B cell (primary cell): ENCODE data around the gene RCOR3. TPM values are rescaled to one million over a fixed set of nuclear protein-coding genes. Genes with fewer than 3 reads are reported as not detected.

Experiments used
- ATAC-seq: fragments of 200-7000 bp; cut with Tn5 transposase; one replicate; pipeline ENCODE4 v1.10.0; 2021; ENCODE audit warnings: low read depth, mild to moderate bottlenecking, moderate number of reproducible peaks, moderate library complexity
- CTCF ChIA-PET: fragments of 350-600 bp; sonication (Branson Sonifier 250); formaldehyde crosslinking; loops from one replicate; lab custom pipeline; 2021; ENCODE audit warnings: antibody characterized with exemption, inconsistent platforms; lab: Charles Lee
- POLR2A ChIA-PET: fragments of 350-600 bp; sonication (Branson Sonifier 250); formaldehyde crosslinking; loops from one replicate; lab custom pipeline; 2021; ENCODE audit warnings: antibody characterized with exemption; lab: Charles Lee
- DNase-seq: peaks from one replicate; pipeline ENCODE4 v3.0.0; 2013
- H2AFZ ChIP-seq: 2 replicates; pipeline ENCODE4 v1.6.1; 2012; ENCODE audit warnings: mild to moderate bottlenecking, low read depth, low read length; ENCODE audit not compliant: insufficient read depth, poor library complexity, severe bottlenecking
- H3K27ac ChIP-seq, 2 donors: 1 replicate in 1 of 2; 2 replicates in 1 of 2; pipeline ENCODE4 v1.5.1; 2012 to 2013; ENCODE audit warnings: low read length in 2 of 2, mild to moderate bottlenecking in 2 of 2, moderate library complexity in 1 of 2
- H3K27me3 ChIP-seq, 4 experiments: fragments of 200-600 bp in 1 of 4; sonication (generic) in 1 of 4; replicated peaks in 1 of 4; 1 replicate in 2 of 4; 2 replicates in 2 of 4; pipeline versions ENCODE4 v1.6.1 to v1.7.0; 2013 to 2016; ENCODE audit warnings: low read length in 3 of 4, mild to moderate bottlenecking in 2 of 4, mixed read lengths in 1 of 4, moderate library complexity in 1 of 4; ENCODE audit not compliant: insufficient read depth in 4 of 4, control insufficient read depth in 3 of 4; ENCODE audit errors: control extremely low read depth in 1 of 4
- H3K36me3 ChIP-seq, 2 experiments: replicated peaks in 1 of 2; 1 replicate in 1 of 2; 2 replicates in 1 of 2; pipeline versions ENCODE4 v1.6.1 to v1.7.1; 2013; ENCODE audit warnings: low read length in 1 of 2; ENCODE audit not compliant: insufficient read depth in 2 of 2, control insufficient read depth in 1 of 2; ENCODE audit errors: control extremely low read depth in 1 of 2, extremely low read depth in 1 of 2
- H3K4me1 ChIP-seq, 2 donors: fragments of 200-600 bp in 1 of 2; sonication (generic) in 1 of 2; 1 replicate in 1 of 2; 2 replicates in 1 of 2; pipeline versions ENCODE4 v1.5.1 to v1.6.1; 2013 to 2017; ENCODE audit warnings: low read length in 2 of 2; ENCODE audit not compliant: control insufficient read depth in 2 of 2, insufficient read depth in 2 of 2
- H3K4me2 ChIP-seq: replicated peaks from 2 replicates; pipeline ENCODE3; 2012; ENCODE audit warnings: mild to moderate bottlenecking, low read depth, low read length; ENCODE audit not compliant: poor library complexity, severe bottlenecking
- H3K4me3 ChIP-seq, 5 experiments: fragments of 200-600 bp in 1 of 5; sonication (generic) in 1 of 5; 1 replicate in 3 of 5; 2 replicates in 2 of 5; pipeline versions ENCODE4 v1.5.1 to v1.7.0; 2011 to 2016; ENCODE audit warnings: low read length in 4 of 5, mild to moderate bottlenecking in 4 of 5, low read depth in 2 of 5, control low read depth in 1 of 5, moderate library complexity in 1 of 5; ENCODE audit not compliant: insufficient read depth in 1 of 5; ENCODE audit errors: control extremely low read depth in 1 of 5, extremely low read depth in 1 of 5
- H3K79me2 ChIP-seq: fragments of 200-600 bp; sonication (generic); one replicate; pipeline ENCODE4 v1.6.0; 2016; ENCODE audit warnings: low read length; ENCODE audit not compliant: control insufficient read depth, insufficient read depth
- H3K9ac ChIP-seq: fragments of 200-600 bp; sonication (generic); 2 replicates; pipeline ENCODE4 v1.6.1; 2017; ENCODE audit warnings: mild to moderate bottlenecking, low read length, moderate library complexity
- H3K9me3 ChIP-seq, 3 donors: one replicate each; pipeline versions ENCODE4 v1.6.1 to v1.7.1; 2013; ENCODE audit warnings: low read length in 2 of 3; ENCODE audit not compliant: control insufficient read depth in 2 of 3, insufficient read depth in 1 of 3; ENCODE audit errors: control extremely low read depth in 1 of 3
- H4K20me1 ChIP-seq: 2 replicates; pipeline ENCODE4 v1.6.0; 2012; ENCODE audit warnings: mild to moderate bottlenecking, low read length; ENCODE audit not compliant: insufficient read depth, control insufficient read depth, poor library complexity, severe bottlenecking
- H3K27ac Mint-ChIP-seq: one replicate; pipeline ENCODE4 v1.8.0; 2021; ENCODE audit warnings: mixed read lengths
- H3K27me3 Mint-ChIP-seq: one replicate; pipeline ENCODE4 v1.8.0; 2021; ENCODE audit warnings: mixed read lengths
- H3K4me1 Mint-ChIP-seq: one replicate; pipeline ENCODE4 v1.8.0; 2021; ENCODE audit warnings: mixed read lengths
- H3K4me3 Mint-ChIP-seq: one replicate; pipeline ENCODE4 v1.8.0; 2021; ENCODE audit warnings: mixed read lengths
- H3K9me3 Mint-ChIP-seq: one replicate; pipeline ENCODE4 v1.8.0; 2022; ENCODE audit warnings: mixed read lengths; ENCODE audit not compliant: insufficient read depth
- EZH2 ChIP-seq: IDR thresholded peaks from 2 replicates; pipeline ENCODE4 v1.6.1; 2012; ENCODE audit warnings: borderline replicate concordance, low read depth, mild to moderate bottlenecking, moderate library complexity, low read length; ENCODE audit not compliant: insufficient read depth, poor library complexity, severe bottlenecking
- WGBS: methylation state at CpG from one replicate; pipeline ENCODE4 v1.1.5; 2013; ENCODE audit warnings: missing lambda C conversion rate; ENCODE audit not compliant: insufficient coverage; 5-methylcytosine and 5-hydroxymethylcytosine counted together
- intact Hi-C: fragments of 100-400 bp; cut with micrococcal nuclease; formaldehyde crosslinking; loops from one replicate; pipeline ENCODE4 v1.10.0; 2022
- polyA plus RNA-seq: library from polyadenylated mRNA; depleted of rRNA; stranded (reverse); fragments of >200 nt; gene quantifications from 2 replicates; pipeline ENCODE4 v1.2.3, GENCODE V29; 2012
- total RNA-seq, 2 donors: library from RNA; stranded (reverse); fragments of 120-200 nt in 1 of 2; gene quantifications; 1 replicate in 1 of 2; 2 replicates in 1 of 2; pipeline versions ENCODE4 v1.2.3 to v1.2.4, GENCODE V29; 2013 to 2022
- TF ChIP-seq, protein P1 (sequence below): fragments of 200-600 bp; IDR thresholded peaks from one replicate; pipeline ENCODE4 v1.8.0; 2022; ENCODE audit warnings: antibody characterized with exemption, mild to moderate bottlenecking

Gene RCOR3
- total and polyA plus RNA-seq, 2 donors (not counting 1 experiment from before 2014, with no cell fraction given), result 42.7 to 120 TPM

DNA sequence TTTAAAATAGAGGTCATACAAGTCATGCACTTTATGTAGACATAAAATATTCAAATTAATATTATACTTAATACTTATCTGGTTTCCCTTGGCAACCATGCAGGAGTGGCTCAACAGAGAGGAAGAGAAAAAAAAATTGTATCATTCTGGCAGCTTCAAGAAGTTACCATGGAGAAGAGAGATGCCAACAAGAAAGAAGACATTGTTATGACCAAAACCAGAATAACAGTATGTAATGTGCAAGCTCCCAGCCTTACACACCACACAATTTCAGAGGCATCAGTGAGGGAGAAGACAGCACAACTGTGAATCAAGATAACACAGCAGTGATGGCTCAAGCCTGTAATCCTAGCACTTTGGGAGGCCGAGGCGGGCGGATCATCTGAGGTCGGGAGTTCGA is 49.1 kb upstream of the RCOR3 start:
- Histone ChIP-seq H3K27me3 (no peaks in the 10 kb centered on the region), H3K9ac (no peak overlapping the region), H3K4me1 (no peaks in the 10 kb centered on the region), H3K4me2 (no peak overlapping the region), H3K27ac (no peak overlapping the region), H3K4me3 (no peak overlapping the region), H2AFZ (no peak overlapping the region), H4K20me1 (no peaks in the 10 kb centered on the region), H3K79me2 (no peaks in the 10 kb centered on the region), H3K9me3 (no peaks in the 10 kb centered on the region), H3K36me3 (no peaks in the 10 kb centered on the region)
- Mint-ChIP-seq H3K27me3 (no peaks in the 10 kb centered on the region), H3K4me3 (no peak overlapping the region), H3K9me3 (no peaks in the 10 kb centered on the region), H3K27ac (no peak overlapping the region), H3K4me1 (no peaks in the 10 kb centered on the region)
- POLR2A ChIA-PET, result no interaction called here
- ATAC-seq (no peak), DNase-seq (no peak)
- intact Hi-C loops, result no loop called here
- no peak for TF ChIP-seq EZH2
- TF ChIP-seq, protein P1, sequence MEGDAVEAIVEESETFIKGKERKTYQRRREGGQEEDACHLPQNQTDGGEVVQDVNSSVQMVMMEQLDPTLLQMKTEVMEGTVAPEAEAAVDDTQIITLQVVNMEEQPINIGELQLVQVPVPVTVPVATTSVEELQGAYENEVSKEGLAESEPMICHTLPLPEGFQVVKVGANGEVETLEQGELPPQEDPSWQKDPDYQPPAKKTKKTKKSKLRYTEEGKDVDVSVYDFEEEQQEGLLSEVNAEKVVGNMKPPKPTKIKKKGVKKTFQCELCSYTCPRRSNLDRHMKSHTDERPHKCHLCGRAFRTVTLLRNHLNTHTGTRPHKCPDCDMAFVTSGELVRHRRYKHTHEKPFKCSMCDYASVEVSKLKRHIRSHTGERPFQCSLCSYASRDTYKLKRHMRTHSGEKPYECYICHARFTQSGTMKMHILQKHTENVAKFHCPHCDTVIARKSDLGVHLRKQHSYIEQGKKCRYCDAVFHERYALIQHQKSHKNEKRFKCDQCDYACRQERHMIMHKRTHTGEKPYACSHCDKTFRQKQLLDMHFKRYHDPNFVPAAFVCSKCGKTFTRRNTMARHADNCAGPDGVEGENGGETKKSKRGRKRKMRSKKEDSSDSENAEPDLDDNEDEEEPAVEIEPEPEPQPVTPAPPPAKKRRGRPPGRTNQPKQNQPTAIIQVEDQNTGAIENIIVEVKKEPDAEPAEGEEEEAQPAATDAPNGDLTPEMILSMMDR, result no peak
- CTCF ChIA-PET, result no interaction called here
- no CpG with 5 or more reads among the region's 5 CpGs for WGBS

- 100% methylated on average over 2 of the region's 6 CpGs for WGBS
- intact Hi-C loops, result no loop called here
- Histone ChIP-seq H3K27me3 (no peaks in the 10 kb centered on the region), H3K9ac (no peak overlapping the region), H4K20me1 (no peaks in the 10 kb centered on the region), H3K79me2 (no peaks in the 10 kb centered on the region), H3K4me1 (no peaks in the 10 kb centered on the region), H3K27ac (no peak overlapping the region), H3K9me3 (no peaks in the 10 kb centered on the region), H3K4me2 (no peak overlapping the region), H3K36me3 (no peaks in the 10 kb centered on the region), H3K4me3 (no peak overlapping the region), H2AFZ (no peak overlapping the region)
- TF ChIP-seq, protein P1, result no peak
- no peak for TF ChIP-seq EZH2
- Mint-ChIP-seq H3K27me3 (peaks cover 3% of the 10 kb centered on the region), H3K4me1 (no peaks in the 10 kb centered on the region), H3K9me3 (no peaks in the 10 kb centered on the region), H3K4me3 (no peak overlapping the region), H3K27ac (no peak overlapping the region)
- no peak for DNase-seq
- ChIA-PET CTCF (no interaction called here), POLR2A (no interaction called here)
- no peak for ATAC-seq
These were observed 48.2 kb upstream of the RCOR3 start for GRCh38 chr1:211210965-211211364.
